Measurements from ENCODE around the gene CALHM2.
A peak's percentile ranks its signal among the peaks of the same experiment; 100 is the strongest.

The CALHM2 gene

DNA sequence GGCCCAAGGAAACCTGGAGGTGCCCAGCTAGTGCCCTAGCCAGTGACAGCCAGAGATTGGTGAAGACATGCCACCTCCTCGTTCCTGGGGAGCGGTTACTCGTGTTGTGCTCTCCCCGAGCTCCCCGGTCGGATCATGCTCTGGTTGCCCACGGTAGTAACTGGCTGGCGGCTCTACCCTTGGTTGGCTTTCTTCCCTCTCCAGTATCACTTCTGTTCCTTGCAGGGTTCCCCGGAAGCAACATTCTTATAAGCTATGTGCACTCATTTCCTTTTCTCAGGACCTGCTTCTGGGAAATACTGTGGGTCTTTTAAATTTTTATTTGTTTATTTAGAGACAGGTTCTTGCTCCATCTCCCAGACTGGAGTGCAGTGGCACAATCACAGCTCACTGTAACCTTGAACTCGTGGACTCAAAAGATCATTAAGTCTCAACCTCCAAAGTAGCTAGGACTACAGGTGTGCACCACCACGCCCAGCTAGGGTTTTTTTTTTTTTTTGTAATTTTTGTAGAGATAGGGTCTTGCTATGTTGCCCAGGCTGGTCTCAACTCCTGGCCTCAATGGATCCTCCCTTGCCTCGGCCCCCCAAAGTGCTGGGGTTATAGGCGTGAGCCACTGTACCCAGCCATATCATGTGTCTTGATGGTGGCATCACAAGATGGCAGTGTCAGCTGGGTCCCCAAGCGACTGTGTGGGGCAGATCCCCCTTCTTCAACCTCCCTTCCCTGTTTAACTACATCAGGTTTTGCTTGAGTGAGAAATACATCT is 13.4 kb upstream of the CALHM2 start:
- no peak overlapping the region for H3K4me3 Mint-ChIP-seq
- peaks cover 27% of the 10 kb centered on the region for H3K4me1 Mint-ChIP-seq
- ATAC-seq (no peak), DNase-seq (ENCODE audit: low spot score in 2 of 2) (no peak)
- H3K9me3 Mint-ChIP-seq: no peaks in the 10 kb centered on the region
- H3K36me3 Mint-ChIP-seq: no peaks in the 10 kb centered on the region
- H3K27ac Mint-ChIP-seq: no peak overlapping the region

DNA sequence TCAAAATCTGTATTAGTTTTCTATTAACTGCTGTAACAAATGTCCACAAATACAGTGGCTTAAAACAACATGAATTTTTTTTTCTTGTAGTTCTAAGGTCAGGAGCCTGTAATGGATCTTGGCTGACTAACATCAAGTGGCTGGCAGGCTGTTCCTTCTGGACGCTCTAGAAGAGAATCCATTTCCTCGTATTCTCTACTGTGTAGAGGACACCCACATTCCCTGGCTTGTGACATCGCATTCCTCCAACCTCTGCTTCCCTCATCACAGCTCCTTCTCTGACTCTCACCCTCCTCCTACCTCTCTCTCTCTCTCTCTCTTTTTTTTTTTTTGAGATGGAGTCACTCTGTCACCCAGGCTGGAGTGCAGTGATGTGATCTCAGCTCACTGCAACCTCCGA is 11.3 kb upstream of the CALHM2 start:
- no peak for DNase-seq (ENCODE audit: low spot score in 2 of 2)
- peaks cover 29% of the 10 kb centered on the region for H3K4me1 Mint-ChIP-seq

DNA sequence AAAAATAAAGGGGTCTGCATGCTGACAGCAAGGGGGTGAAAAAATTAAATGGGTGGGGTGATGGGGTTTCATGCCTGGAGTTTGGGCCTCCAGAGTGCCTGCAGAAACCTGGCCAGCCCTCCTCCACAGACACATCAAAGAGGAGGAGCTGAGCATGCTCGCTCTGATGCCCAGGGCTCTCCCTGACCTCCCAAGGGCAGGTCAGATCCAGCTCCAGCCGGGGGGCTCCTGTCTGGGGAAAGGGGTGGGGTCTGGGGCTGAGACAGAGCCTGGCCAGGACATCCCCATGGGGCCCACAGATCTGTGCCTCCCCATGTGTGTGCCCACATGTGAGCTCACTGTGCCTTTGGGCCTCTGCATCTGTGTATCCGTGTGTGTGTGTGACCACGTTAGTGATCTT is 7.4 kb upstream of the CALHM2 start:
- H3K36me3 Mint-ChIP-seq: no peaks in the 10 kb centered on the region
- H3K4me3 Mint-ChIP-seq: no peak overlapping the region
- peak overlapping the region; percentile 60 for H3K27ac Mint-ChIP-seq
- DNase-seq (ENCODE audit: low spot score in 2 of 2) (no peak), ATAC-seq (peak; percentile 6)
- no peaks in the 10 kb centered on the region for H3K9me3 Mint-ChIP-seq
- H3K4me1 Mint-ChIP-seq: peaks cover 15% of the 10 kb centered on the region

More for the DNA sequence above, 11.3 kb upstream of the CALHM2 start:
- ATAC-seq: no peak
- Mint-ChIP-seq H3K9me3 (no peaks in the 10 kb centered on the region), H3K4me3 (no peak overlapping the region), H3K36me3 (no peaks in the 10 kb centered on the region), H3K27ac (no peak overlapping the region)

DNA sequence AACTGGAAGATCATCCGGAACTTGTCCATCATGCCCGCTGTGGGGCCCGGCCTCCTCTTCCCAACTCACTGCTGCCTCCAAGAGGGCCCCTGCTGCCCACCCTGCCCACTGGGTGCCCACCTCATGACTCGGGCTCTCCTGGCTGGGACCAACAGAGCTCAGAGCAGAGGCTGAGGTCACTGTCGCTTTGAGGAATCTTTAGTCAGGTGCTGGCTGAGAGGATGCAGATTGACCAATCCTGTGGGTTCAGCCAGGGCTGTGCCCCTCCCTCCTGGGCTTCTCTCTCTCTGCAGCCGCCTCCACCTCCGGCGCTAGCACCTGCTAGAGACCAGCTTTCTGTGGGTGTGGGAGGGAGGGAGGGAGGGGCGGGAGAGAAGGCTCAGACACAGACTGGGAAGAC is 6.5 kb upstream of the CALHM2 start, which contains the start of gene CALHM1:
CALHM1 (minus strand) TSS at position 181 of the 400 bp plus-strand sequence; CDS start at position 32, 149 bp downstream.
- H3K27ac Mint-ChIP-seq: peak within 1 kb of the TSS; percentile 60
- H3K4me3 Mint-ChIP-seq: no peak within 1 kb of the TSS

DNA sequence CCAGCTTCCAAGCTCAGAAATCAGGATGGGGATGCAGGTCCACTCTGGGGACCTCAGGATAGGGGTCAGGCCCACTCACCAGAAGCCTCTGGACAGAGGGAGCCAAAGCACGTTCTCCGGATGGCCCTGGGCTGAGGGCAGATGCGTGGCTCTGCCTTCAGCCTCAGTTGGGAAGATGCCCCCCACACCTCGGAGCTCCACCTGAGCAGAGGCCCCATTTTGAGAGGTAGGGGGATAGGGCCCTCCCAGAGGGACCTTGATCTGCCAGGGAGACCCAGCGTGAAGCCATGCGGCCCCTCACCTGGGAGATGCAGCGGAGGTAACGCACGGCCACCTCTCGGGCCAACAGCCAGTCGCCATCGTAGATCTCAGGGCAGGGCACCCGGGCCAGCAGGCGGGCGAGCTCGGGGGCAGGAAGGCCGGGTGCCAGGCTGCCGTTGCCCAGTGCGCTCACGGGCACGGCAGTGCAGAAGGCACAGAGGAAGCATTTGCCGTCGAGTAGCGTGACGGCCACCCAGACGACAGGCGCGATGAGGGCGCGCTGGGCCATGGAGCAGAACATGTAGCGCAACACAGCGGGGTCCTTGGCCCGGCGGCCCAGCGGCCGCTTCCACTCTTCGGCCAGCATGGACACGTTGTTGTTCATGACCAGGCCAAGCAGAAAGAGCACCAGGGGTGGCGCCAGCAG is 5.9 kb upstream of the CALHM2 start:
- ATAC-seq (no peak), DNase-seq (ENCODE audit: low spot score in 2 of 2) (no peak)
- Mint-ChIP-seq H3K4me1 (peaks cover 24% of the 10 kb centered on the region), H3K27ac (no peak overlapping the region), H3K36me3 (no peaks in the 10 kb centered on the region), H3K4me3 (no peak overlapping the region), H3K9me3 (no peaks in the 10 kb centered on the region)

More for the DNA sequence above, 6.5 kb upstream of the CALHM2 start, which contains the start of gene CALHM1:
- peak; percentile 73 for ATAC-seq
- Mint-ChIP-seq H3K4me1 (peaks cover 18% of the 10 kb centered on the region), H3K9me3 (no peaks in the 10 kb centered on the region), H3K36me3 (no peaks in the 10 kb centered on the region)
- DNase-seq (ENCODE audit: low spot score in 2 of 2): no peak

DNA sequence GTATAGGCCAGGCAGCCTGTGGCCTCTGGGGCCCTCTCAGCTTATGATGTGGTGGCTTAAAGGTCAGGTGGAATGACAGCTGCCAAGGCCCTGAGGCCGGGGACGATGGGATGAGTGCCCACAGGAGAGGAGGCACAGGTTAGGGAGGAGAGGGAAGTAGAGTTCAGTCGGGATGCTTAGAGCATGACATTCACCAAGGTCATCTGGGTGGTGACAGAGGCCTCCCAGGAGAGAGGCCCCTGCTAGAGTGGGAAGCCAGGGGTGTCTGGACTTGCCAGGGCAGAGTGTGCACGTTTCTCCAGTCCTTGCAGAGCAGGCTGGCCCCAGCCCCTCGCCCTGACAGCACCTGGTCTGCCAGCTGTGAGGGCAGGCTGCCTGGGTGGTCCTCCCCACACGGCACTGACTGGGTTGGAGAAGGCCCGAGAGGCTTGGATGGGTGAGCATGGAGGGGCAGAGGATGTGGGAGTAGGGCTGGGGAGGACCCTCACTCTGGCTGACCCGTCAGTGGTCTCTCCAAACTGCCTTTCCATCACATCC is 5.1 kb upstream of the CALHM2 start:
- DNase-seq (ENCODE audit: low spot score in 2 of 2) (no peak), ATAC-seq (no peak)
- Mint-ChIP-seq H3K4me1 (peaks cover 32% of the 10 kb centered on the region), H3K4me3 (no peak overlapping the region), H3K36me3 (no peaks in the 10 kb centered on the region), H3K27ac (peak overlapping the region; percentile 88), H3K9me3 (no peaks in the 10 kb centered on the region)

DNA sequence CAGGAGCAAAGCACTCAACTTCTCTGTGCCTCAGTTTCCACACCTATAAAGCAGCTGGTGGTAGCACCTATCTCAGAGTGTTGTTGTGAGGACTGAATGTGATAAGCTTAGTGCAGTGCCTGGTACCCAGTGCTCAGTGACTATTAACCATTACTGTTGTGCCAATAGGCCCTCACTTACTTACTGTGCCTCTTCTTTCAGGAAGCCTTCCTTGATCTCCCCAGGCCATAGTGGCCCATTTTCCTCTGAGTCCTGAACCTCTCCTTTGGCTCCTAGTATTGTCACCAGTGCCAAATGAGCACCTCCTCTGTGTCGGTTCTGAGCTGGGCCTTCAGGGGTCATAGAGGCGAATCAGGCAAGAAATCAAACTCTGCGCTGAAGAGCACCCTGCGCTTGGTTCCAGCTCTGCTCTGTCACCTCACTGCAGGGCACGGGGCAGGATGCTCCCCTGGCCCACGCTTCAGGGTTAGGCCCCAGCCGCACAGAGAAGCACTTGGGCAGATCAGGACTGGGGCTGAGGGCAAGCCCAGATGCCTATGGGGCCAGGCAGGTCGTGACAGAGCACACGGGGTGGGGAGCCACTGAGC is 4.0 kb upstream of the CALHM2 start:
- H3K4me1 Mint-ChIP-seq: peaks cover 41% of the 10 kb centered on the region
- ATAC-seq: no peak
- DNase-seq (ENCODE audit: low spot score in 2 of 2): no peak
- H3K36me3 Mint-ChIP-seq: peaks cover under 1% of the 10 kb centered on the region
- no peak overlapping the region for H3K4me3 Mint-ChIP-seq
- no peaks in the 10 kb centered on the region for H3K9me3 Mint-ChIP-seq
- no peak overlapping the region for H3K27ac Mint-ChIP-seq

DNA sequence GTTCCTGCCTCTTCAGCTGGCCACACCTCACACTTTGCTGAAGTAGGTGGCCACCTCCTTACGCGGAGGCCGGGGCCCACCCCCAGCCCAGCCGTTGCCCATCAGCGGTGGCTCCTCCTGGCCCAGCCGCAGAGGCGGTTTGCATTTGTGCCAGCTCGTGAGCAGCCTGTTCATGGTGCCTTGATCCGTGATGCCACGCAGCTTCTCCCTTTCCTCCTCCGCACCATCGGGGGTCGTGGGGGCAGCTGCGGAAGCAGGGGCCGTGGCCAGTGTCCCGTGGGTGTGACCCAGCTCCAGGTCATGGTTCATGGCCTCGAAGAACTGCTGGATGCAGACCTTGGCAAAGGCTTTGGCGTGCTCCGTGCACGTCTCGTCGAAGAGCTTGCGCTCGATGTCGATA is 3.1 kb upstream of the CALHM2 start:
- peaks cover 8% of the 10 kb centered on the region for H3K36me3 Mint-ChIP-seq
- DNase-seq (ENCODE audit: low spot score in 2 of 2) (no peak), ATAC-seq (no peak)
- H3K4me1 Mint-ChIP-seq: peaks cover 49% of the 10 kb centered on the region
- H3K27ac Mint-ChIP-seq: no peak overlapping the region
- H3K4me3 Mint-ChIP-seq: no peak overlapping the region
- H3K9me3 Mint-ChIP-seq: no peaks in the 10 kb centered on the region

DNA sequence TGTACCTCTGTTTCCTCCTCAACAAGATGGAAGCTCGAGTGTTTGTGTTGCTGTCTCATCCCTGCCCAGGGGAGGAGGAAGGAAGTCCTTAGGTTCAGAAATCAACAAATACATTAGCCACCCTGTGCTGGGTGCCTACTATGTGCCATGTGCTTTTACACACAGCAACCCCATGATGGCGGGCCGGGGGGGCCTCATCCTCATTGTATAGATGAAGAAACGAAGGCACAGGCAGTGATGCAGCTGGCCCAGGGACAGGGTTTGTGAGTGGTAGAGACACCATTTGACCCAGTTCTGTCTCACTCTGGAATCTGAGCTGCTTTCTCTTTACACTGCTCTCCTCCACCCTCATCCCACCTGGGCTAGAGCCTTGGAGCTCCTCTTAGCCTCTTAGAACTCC is 1.9 kb upstream of the CALHM2 start:
- H3K9me3 Mint-ChIP-seq: no peaks in the 10 kb centered on the region
- no peak for ATAC-seq

DNA sequence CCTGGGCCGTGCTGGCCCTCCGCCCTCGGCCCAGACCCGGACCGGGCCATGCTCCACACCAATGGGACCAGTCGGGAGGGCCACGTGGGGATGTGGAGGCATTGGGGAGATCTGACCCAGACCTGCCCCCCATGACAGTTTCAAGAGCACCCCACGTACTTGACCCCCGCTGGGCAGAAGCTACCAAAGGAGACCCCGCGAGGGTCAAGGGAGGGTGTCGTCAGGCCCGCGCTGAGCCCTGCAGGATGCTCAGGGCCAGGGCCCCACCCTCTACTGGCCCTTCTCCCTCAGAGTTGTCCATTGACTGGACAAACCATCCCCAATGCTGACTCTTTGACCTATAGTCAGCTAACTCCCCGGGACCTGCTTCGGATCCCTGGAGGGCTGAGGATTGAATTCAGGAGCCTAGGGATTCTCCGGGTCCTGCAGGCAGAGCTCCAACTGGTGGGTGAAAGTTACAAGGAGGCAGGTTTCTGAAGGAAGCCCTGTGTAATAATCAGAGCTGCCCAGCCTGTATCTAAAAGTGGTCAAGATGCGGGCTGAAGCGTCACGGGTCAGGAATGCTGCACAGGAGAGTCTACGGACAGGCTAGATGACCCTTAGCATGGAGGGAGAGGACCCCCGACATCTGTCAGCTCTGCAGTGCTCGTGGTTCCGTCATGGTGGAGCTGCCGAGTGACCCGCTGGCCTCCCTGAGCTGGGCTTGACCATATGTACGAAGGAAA is 498 bp upstream of the CALHM2 start:
- Mint-ChIP-seq H3K9me3 (no peaks in the 10 kb centered on the region), H3K4me3 (peak overlapping the region; percentile 93), H3K27ac (peak overlapping the region; percentile 94), H3K4me1 (peaks cover 61% of the 10 kb centered on the region), H3K36me3 (peaks cover 32% of the 10 kb centered on the region)
- DNase-seq (ENCODE audit: low spot score in 2 of 2): no peak
- no peak for ATAC-seq

More for the DNA sequence above, 1.9 kb upstream of the CALHM2 start:
- peaks cover 18% of the 10 kb centered on the region for H3K36me3 Mint-ChIP-seq
- H3K4me3 Mint-ChIP-seq: peak overlapping the region; percentile 93
- H3K4me1 Mint-ChIP-seq: peaks cover 49% of the 10 kb centered on the region
- no peak for DNase-seq (ENCODE audit: low spot score in 2 of 2)
- H3K27ac Mint-ChIP-seq: peak overlapping the region; percentile 94

DNA sequence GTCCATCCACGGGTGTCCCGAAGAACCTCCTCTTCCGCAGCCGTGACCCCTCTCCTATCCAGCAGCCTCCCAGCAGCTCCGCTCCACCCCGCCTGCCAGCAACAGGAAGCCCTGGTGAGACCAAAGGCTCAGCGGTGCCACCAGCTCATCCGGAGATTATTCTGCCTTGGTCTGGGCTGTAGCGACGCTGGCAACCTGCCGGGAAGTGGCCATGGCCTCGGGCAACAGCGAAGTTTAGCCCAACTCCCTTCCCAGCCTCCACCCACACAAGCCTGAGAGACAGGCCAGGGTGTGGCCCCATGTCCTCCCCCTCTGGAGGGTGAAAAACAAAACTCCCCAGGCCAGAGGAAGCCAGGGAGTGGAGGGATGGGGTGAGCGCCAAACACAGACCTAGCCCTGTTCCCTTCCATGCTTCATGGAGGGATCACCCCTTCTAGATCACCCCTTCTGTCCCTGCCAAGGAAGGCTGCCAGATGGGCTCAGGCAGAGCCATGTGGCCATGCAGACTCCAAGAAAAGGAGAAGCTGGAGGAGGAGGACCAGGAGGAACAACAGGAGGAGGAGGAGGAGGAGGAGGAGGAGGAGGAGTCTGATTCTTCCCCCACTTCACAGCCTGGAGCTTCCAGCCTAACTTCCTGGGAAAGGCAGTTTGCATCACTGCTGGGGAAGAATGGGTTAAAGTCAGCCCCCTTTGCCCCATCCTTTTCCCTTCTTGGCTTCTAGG is 918 bp downstream of the CALHM2 start:
- Mint-ChIP-seq H3K4me1 (peaks cover 75% of the 10 kb centered on the region), H3K36me3 (peaks cover 46% of the 10 kb centered on the region), H3K27ac (peak overlapping the region; percentile 94), H3K9me3 (no peaks in the 10 kb centered on the region), H3K4me3 (peak overlapping the region; percentile 93)
- ATAC-seq: peak; percentile 81
- peak in 1 of 2 donors; percentile 71 for DNase-seq (ENCODE audit: low spot score in 2 of 2)

DNA sequence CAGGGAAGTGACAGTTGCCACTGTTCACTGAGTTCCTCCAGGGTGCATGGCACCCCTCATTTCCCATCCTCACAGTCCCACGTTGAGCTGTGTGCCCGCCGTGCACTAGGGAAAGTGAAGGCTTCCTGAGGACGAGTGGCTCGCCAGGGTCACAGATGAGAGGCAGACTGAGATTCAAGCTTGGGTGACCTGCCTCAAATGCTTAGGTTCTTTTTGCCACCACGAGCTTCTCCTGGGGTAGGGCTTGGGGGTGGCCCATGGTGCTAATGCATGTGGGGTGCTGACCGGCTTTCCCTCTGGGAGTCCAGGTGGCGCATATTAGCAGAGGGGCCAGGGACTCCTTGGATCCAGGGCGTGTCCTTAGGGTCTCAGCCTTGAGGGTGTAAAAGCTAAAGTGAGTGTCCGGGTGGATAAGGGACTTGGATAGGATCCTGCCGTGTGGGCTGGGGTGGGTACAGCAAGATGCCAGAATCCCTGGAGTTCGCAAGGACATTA is 1.9 kb downstream of the CALHM2 start:
- peaks cover 56% of the 10 kb centered on the region for H3K36me3 Mint-ChIP-seq
- H3K27ac Mint-ChIP-seq: peak overlapping the region; percentile 94
- peak overlapping the region; percentile 93 for H3K4me3 Mint-ChIP-seq
- DNase-seq (ENCODE audit: low spot score in 2 of 2) (no peak), ATAC-seq (no peak)
- H3K9me3 Mint-ChIP-seq: no peaks in the 10 kb centered on the region
- peaks cover 79% of the 10 kb centered on the region for H3K4me1 Mint-ChIP-seq

DNA sequence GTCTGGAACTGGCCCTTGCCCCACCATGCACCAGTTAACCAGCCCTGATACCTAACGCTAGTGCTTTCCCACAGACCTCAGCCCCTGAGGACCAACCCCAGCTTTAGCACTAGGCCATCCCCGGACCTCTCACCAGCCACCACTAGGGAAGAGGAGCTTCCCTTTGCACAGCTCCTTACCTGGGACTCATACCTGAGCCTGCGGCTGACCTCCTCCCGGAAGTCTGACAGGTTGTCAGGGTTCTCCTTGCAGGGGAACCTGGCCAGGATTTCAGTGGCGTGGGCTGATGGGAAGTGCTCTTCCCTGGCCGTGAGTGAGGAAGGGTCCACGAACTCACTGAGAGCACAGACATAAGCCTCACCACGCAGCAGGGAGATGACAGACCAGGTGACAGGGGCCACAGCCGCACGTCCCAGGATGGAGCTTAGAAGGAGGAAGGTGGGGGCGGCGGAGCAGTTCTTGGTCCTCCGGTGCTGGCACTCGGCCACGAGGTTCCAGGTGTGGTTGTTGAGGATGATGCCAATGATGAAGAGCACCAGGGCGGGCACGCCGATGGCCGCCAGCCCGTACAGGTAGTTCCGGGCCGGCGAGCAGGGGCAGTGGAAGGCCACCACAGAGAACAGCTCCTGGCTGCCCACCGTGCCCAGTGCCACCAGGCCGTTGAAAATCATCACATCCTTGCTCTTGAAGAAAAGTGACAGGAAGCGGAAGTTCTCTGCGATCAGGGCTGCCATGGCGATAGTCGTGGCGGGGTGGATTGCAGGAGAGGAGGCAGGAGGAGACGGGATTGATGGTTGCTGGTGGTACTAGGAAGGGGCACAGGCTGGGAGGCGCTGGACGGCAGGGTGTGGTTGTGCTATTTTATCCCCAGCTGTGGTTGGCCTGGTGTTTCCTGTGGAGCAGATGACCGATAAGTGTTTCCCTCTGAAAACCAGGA is 2.7 kb downstream of the CALHM2 start:
- Mint-ChIP-seq H3K27ac (peak overlapping the region; percentile 94), H3K9me3 (no peaks in the 10 kb centered on the region), H3K36me3 (peaks cover 64% of the 10 kb centered on the region), H3K4me3 (peak overlapping the region; percentile 93), H3K4me1 (peaks cover 79% of the 10 kb centered on the region)
- DNase-seq (ENCODE audit: low spot score in 2 of 2): no peak
- ATAC-seq: no peak

Data from stimulated activated effector memory CD8-positive, alpha-beta T cell treated with anti-CD3 and anti-CD28 coated beads, Interleukin-12 subunit alpha, Interleukin-12 subunit beta, amount 100 ng/mL, for 72 hours (primary cell).